Lower lobe of right lung (tissue), 2 donors: ENCODE results near the gene LHCGR. TPM values are rescaled to one million over a fixed set of nuclear protein-coding genes. Genes with fewer than 3 reads are reported as not detected.
A peak's percentile ranks its signal among the peaks of the same experiment; 100 is the strongest.

Experiments
- ATAC-seq, 2 donors: fragments of 200-7000 bp; cut with Tn5 transposase; one replicate each; pipeline ENCODE4 v1.9.1; 2020 to 2022; ENCODE audit warnings: mild to moderate bottlenecking in 2 of 2, moderate library complexity in 2 of 2
- DNase-seq: peaks from one replicate; pipeline ENCODE4 v3.0.0-alpha.2; 2020
- H3K27ac ChIP-seq: fragments of 200-600 bp; one replicate; pipeline ENCODE4 v1.8.0; 2022
- H3K27me3 ChIP-seq: fragments of 200-600 bp; one replicate; pipeline ENCODE4 v1.8.0; 2022; ENCODE audit warnings: low read depth
- H3K36me3 ChIP-seq: fragments of 200-600 bp; one replicate; pipeline ENCODE4 v1.8.0; 2022; ENCODE audit warnings: mild to moderate bottlenecking
- H3K4me1 ChIP-seq: fragments of 200-600 bp; one replicate; pipeline ENCODE4 v1.8.0; 2022
- H3K4me3 ChIP-seq: fragments of 200-600 bp; one replicate; pipeline ENCODE4 v1.8.0; 2022; ENCODE audit warnings: mild to moderate bottlenecking
- H3K9me3 ChIP-seq: fragments of 200-600 bp; one replicate; pipeline ENCODE4 v1.8.0; 2022
- intact Hi-C: fragments of 100-400 bp; cut with DNase I; formaldehyde crosslinking; loops from one replicate; pipeline ENCODE4 v1.11.0; 2022
- total RNA-seq: library from RNA; stranded (reverse); fragmentation: NEBNext Ultra II Directional; extraction: Animal tissue kit (Norgen Biotek cat#: 25700); gene quantifications from one replicate; pipeline ENCODE4 v1.2.1, GENCODE V29; 2021
- TF ChIP-seq, protein P1 (sequence below): fragments of 200-600 bp; IDR thresholded peaks from one replicate; pipeline ENCODE4 v1.8.0; 2022; ENCODE audit warnings: antibody characterized with exemption, mild to moderate bottlenecking
- donor health status: DM: no; HTN: yes; CAD: no; lungs with severe emphysema.

Gene LHCGR
- total RNA-seq, 1 donor from 2014 or later: 0.30 TPM

- intact Hi-C loops: no loop called here
- no peak overlapping the region for H3K4me3 ChIP-seq
- ATAC-seq: no peak
These were observed 31.2 kb downstream of the LHCGR start for GRCh38 chr2:48724278-48724677.

GRCh38 chr2:48723129-48723528 lies 32.4 kb downstream of the LHCGR start:
- no peak overlapping the region for H3K27ac ChIP-seq
- no peaks in the 10 kb centered on the region for H3K9me3 ChIP-seq
- H3K36me3 ChIP-seq: no peaks in the 10 kb centered on the region
- H3K4me1 ChIP-seq: peaks cover 10% of the 10 kb centered on the region
- DNase-seq: no peak
- no peak overlapping the region for H3K4me3 ChIP-seq
- ATAC-seq: no peak
- TF ChIP-seq, protein P1, sequence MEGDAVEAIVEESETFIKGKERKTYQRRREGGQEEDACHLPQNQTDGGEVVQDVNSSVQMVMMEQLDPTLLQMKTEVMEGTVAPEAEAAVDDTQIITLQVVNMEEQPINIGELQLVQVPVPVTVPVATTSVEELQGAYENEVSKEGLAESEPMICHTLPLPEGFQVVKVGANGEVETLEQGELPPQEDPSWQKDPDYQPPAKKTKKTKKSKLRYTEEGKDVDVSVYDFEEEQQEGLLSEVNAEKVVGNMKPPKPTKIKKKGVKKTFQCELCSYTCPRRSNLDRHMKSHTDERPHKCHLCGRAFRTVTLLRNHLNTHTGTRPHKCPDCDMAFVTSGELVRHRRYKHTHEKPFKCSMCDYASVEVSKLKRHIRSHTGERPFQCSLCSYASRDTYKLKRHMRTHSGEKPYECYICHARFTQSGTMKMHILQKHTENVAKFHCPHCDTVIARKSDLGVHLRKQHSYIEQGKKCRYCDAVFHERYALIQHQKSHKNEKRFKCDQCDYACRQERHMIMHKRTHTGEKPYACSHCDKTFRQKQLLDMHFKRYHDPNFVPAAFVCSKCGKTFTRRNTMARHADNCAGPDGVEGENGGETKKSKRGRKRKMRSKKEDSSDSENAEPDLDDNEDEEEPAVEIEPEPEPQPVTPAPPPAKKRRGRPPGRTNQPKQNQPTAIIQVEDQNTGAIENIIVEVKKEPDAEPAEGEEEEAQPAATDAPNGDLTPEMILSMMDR: no peak
- H3K27me3 ChIP-seq: no peaks in the 10 kb centered on the region
- intact Hi-C loops: no loop called here

More at GRCh38 chr2:48724278-48724677, 31.2 kb downstream of the LHCGR start:
- no peak overlapping the region for H3K27ac ChIP-seq
- TF ChIP-seq, protein P1: no peak
- no peaks in the 10 kb centered on the region for H3K27me3 ChIP-seq
- no peaks in the 10 kb centered on the region for H3K9me3 ChIP-seq
- H3K4me1 ChIP-seq: peaks cover 10% of the 10 kb centered on the region
- DNase-seq: no peak
- no peaks in the 10 kb centered on the region for H3K36me3 ChIP-seq

DNA sequence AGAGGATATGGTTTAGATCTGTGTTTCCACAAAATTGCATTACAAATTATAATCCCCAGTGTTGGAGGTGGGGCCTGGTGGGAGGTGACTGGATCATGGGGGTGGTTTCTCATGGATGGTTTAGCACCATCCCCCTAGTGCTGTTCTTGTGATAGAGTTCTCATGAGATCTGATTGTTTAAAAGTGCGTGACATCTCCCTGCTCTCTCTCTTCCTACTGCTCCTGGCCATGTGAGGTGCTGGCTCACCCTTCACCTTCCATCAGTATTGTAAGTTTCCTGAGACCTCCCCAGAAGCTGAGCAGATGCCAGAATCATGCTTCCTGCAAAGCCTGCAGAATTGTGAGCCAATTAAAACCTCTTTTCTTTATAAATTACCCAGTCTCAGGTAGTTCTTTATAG lies 33.1 kb downstream of the LHCGR start:
- intact Hi-C loops: no loop called here
- DNase-seq (no peak), ATAC-seq (no peak)
- no peaks in the 10 kb centered on the region for H3K9me3 ChIP-seq
- no peak overlapping the region for H3K4me3 ChIP-seq
- H3K36me3 ChIP-seq: no peaks in the 10 kb centered on the region
- peaks cover 10% of the 10 kb centered on the region for H3K4me1 ChIP-seq
- TF ChIP-seq, protein P1: no peak
- H3K27me3 ChIP-seq: no peaks in the 10 kb centered on the region
- no peak overlapping the region for H3K27ac ChIP-seq

DNA sequence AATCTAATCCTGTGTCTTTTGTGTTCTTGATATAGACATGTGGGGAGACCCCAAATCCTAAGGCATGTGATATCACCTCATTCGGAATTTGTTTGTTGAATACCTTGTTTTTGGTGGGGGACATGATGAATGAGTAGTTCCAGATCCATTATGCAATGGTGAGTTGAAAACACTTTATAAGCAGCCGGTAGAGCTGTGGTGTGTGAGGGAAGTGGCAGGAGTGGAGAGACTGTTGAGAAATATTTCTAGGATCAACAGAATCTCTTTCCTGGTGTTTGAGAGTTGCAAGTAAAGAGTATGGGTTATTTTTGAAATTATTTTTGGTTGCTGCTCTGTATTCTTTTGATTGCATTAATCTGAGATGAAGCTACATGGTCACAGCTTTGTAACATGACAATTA lies 34.4 kb downstream of the LHCGR start:
- DNase-seq (no peak), ATAC-seq (peak; percentile 54 to 77)
- intact Hi-C loops: no loop called here
- Histone ChIP-seq H3K4me1 (peaks cover 10% of the 10 kb centered on the region), H3K9me3 (no peaks in the 10 kb centered on the region), H3K27me3 (no peaks in the 10 kb centered on the region), H3K4me3 (no peak overlapping the region), H3K36me3 (no peaks in the 10 kb centered on the region), H3K27ac (no peak overlapping the region)
- TF ChIP-seq, protein P1: no peak

DNA sequence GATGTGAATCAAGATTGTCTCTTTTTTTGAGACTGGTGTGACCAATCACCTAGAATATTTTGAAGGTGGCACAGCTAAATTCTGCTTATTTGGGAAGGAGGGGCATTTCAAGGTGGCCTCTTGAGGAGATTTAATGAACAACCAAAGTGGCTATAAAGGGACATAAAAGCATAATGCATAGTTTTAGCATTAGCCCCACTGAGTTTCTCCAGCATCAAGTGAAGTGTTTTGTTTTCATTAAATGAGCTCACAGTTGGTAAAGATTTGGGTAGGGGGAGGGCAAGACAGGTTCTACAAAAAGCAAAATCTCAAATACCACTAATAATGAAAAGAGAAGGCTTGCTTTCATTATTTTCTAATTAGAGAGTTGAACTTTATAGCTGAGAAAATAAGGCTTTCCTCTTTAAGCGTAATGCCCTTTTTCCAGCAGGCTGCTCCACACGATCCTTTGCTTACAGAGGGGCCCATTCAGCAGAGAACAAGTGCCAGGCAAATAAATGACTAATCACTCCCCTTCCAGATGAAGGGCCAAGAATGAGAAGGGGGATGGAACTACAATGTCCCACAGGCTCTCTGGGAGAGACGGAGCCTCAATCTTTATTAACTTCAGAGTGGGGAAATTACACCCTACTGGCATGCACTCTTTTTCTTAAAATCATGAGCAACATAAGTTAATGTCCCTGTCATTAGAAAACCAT lies 35.9 kb downstream of the LHCGR start:
- H3K36me3 ChIP-seq: no peaks in the 10 kb centered on the region
- no peaks in the 10 kb centered on the region for H3K9me3 ChIP-seq
- peaks cover 10% of the 10 kb centered on the region for H3K4me1 ChIP-seq
- H3K27me3 ChIP-seq: no peaks in the 10 kb centered on the region
- DNase-seq (no peak), ATAC-seq (peak; percentile 92 to 95)
- H3K27ac ChIP-seq: peak overlapping the region; percentile 27
- TF ChIP-seq, protein P1: no peak
- intact Hi-C loops: no loop called here
- H3K4me3 ChIP-seq: no peak overlapping the region
